SK-N-SH (cell line): ENCODE measurements around the gene BMP6. TPM values are rescaled to one million over a fixed set of nuclear protein-coding genes. Genes with fewer than 3 reads are reported as not detected.

Experiments used
- CTCF ChIA-PET: fragments of 300-600, 350-600 bp; formaldehyde crosslinking; extraction: SDS; loops from one replicate; lab custom pipeline; 2021; lab: Yijun Ruan, JAX
- POLR2A ChIA-PET: fragments of 350-600 bp; sonication (Branson Sonifier 250); formaldehyde crosslinking; extraction: SDS; loops from one replicate; lab custom pipeline; 2020; ENCODE audit warnings: antibody characterized with exemption, inconsistent platforms; lab: Yijun Ruan, JAX
- DNase-seq: peaks from one replicate; pipeline ENCODE4 v3.0.0; 2012
- H2AFZ ChIP-seq: fragments of 200-600 bp; sonication (generic); 2 replicates; pipeline ENCODE4 v1.8.1; 2016; ENCODE audit warnings: antibody characterized with exemption, mild to moderate bottlenecking, low read depth
- H3F3A ChIP-seq: fragments of 200-600 bp; sonication (generic); replicated peaks from 2 replicates; pipeline ENCODE3; 2016; ENCODE audit warnings: antibody characterized with exemption, mild to moderate bottlenecking; ENCODE audit not compliant: insufficient read depth
- H3K27ac ChIP-seq, 2 experiments: fragments of 200-500 bp in 1 of 2; fragments of 200-600 bp in 1 of 2; sonication (Bioruptor generic) in 1 of 2; sonication (generic), shearing (Covaris generic) in 1 of 2; 2 replicates each; pipeline versions ENCODE4 v1.5.1 to v1.6.1; 2014 to 2016; ENCODE audit warnings: low read depth in 2 of 2, inconsistent platforms in 1 of 2, low read length in 1 of 2, mild to moderate bottlenecking in 1 of 2, mixed read lengths in 1 of 2
- H3K27me3 ChIP-seq: fragments of 200-600 bp; sonication (generic), shearing (Covaris generic); 2 replicates; pipeline ENCODE4 v1.6.1; 2016; ENCODE audit warnings: mixed run types; ENCODE audit not compliant: insufficient read depth
- H3K36me3 ChIP-seq, 2 experiments: fragments of 200-500 bp in 1 of 2; fragments of 200-600 bp in 1 of 2; sonication (Bioruptor generic) in 1 of 2; sonication (generic) in 1 of 2; replicated peaks in 1 of 2; 2 replicates each; pipeline versions ENCODE3 to v1.5.1; 2014 to 2016; ENCODE audit warnings: low read length in 1 of 2, mild to moderate bottlenecking in 1 of 2; ENCODE audit not compliant: insufficient read depth in 2 of 2, control insufficient read depth in 1 of 2
- H3K4me1 ChIP-seq, 2 experiments: fragments of 200-500 bp in 1 of 2; fragments of 200-600 bp in 1 of 2; sonication (Bioruptor generic) in 1 of 2; sonication (generic), shearing (Covaris generic) in 1 of 2; 2 replicates each; pipeline versions ENCODE4 v1.5.1 to v1.6.1; 2014 to 2016; ENCODE audit warnings: low read depth in 1 of 2, low read length in 1 of 2, mixed run types in 1 of 2; ENCODE audit not compliant: insufficient read depth in 2 of 2, control insufficient read depth in 1 of 2
- H3K4me2 ChIP-seq: fragments of 200-600 bp; sonication (generic), shearing (Covaris generic); 2 replicates; pipeline ENCODE4 v1.6.1; 2017; ENCODE audit warnings: mixed run types
- H3K4me3 ChIP-seq, 2 experiments: fragments of 200-500 bp in 1 of 2; fragments of 200-600 bp in 1 of 2; sonication (Bioruptor generic) in 1 of 2; sonication (generic), shearing (Covaris generic) in 1 of 2; 2 replicates each; pipeline versions ENCODE4 v1.5.1 to v1.8.1; 2014 to 2016; ENCODE audit warnings: low read depth in 2 of 2, inconsistent platforms in 1 of 2, low read length in 1 of 2, mild to moderate bottlenecking in 1 of 2, mixed read lengths in 1 of 2, moderate library complexity in 1 of 2
- H3K79me2 ChIP-seq: fragments of 200-600 bp; sonication (generic); 2 replicates; pipeline ENCODE4 v1.8.1; 2017; ENCODE audit warnings: mild to moderate bottlenecking; ENCODE audit not compliant: insufficient read depth
- H3K9ac ChIP-seq: fragments of 200-600 bp; sonication (generic); 2 replicates; pipeline ENCODE4 v1.6.1; 2017; ENCODE audit warnings: mixed run types
- H3K9me2 ChIP-seq: fragments of 200-600 bp; sonication (generic); 2 replicates; pipeline ENCODE4 v1.6.1; 2017; ENCODE audit warnings: mixed run types
- H3K9me3 ChIP-seq: fragments of 200-600 bp; sonication (generic); 2 replicates; pipeline ENCODE4 v1.6.1; 2017; ENCODE audit warnings: mixed run types, mild to moderate bottlenecking, moderate library complexity
- H4K20me1 ChIP-seq: fragments of 200-600 bp; sonication (generic); 2 replicates; pipeline ENCODE4 v1.6.1; 2017; ENCODE audit warnings: mild to moderate bottlenecking, mixed run types; ENCODE audit not compliant: insufficient read depth
- CHD2 ChIP-seq: fragments of 150-350 bp; IDR thresholded peaks from 2 replicates; pipeline ENCODE4 v1.6.1; 2018; ENCODE audit warnings: low read length; ENCODE audit not compliant: partially characterized antibody
- CTCF ChIP-seq: fragments of 200-600 bp; sonication (generic); IDR thresholded peaks from 2 replicates; pipeline ENCODE4 v1.6.1; 2017; ENCODE audit warnings: antibody characterized with exemption, mild to moderate bottlenecking, moderate library complexity
- ELF1 ChIP-seq: IDR thresholded peaks from 2 replicates; pipeline ENCODE4 v1.4.0; 2012
- FOSL2 ChIP-seq: IDR thresholded peaks from 2 replicates; pipeline ENCODE4 v1.4.0; 2012; ENCODE audit warnings: low read depth, mild to moderate bottlenecking, moderate library complexity, borderline replicate concordance
- FOXM1 ChIP-seq: IDR thresholded peaks from 2 replicates; pipeline ENCODE4 v1.4.0; 2012; ENCODE audit warnings: low read depth, mild to moderate bottlenecking
- GABPA ChIP-seq: IDR thresholded peaks from 2 replicates; pipeline ENCODE4 v1.4.0; 2012; ENCODE audit warnings: low read depth, mild to moderate bottlenecking
- GATA2 ChIP-seq: sonication (generic); formaldehyde crosslinking; IDR thresholded peaks from 2 replicates; pipeline ENCODE4 v1.5.0; 2020; ENCODE audit warnings: mild to moderate bottlenecking, missing genetic modification reagents
- JUND ChIP-seq: IDR thresholded peaks from 2 replicates; pipeline ENCODE4 v1.4.0; 2012
- NFIC ChIP-seq: IDR thresholded peaks from 2 replicates; pipeline ENCODE4 v1.4.0; 2012; ENCODE audit warnings: borderline replicate concordance
- PBX3 ChIP-seq: IDR thresholded peaks from 2 replicates; pipeline ENCODE4; 2012
- POLR2AphosphoS5 ChIP-seq: IDR thresholded peaks from 2 replicates; pipeline ENCODE4 v1.6.1; 2012; ENCODE audit warnings: low read depth, low read length
- RCOR1 ChIP-seq: fragments of 150-350 bp; IDR thresholded peaks from 2 replicates; pipeline ENCODE4 v1.6.1; 2017; ENCODE audit warnings: antibody characterized with exemption, low read length
- RFX5 ChIP-seq: IDR thresholded peaks from 2 replicates; pipeline ENCODE4 v1.6.1; 2012; ENCODE audit warnings: mild to moderate bottlenecking, improper control_type of control experiment, low read length
- RXRA ChIP-seq: IDR thresholded peaks from 2 replicates; pipeline ENCODE4 v1.4.0; 2012; ENCODE audit warnings: low read depth, mild to moderate bottlenecking, borderline replicate concordance
- SMC3 ChIP-seq: IDR thresholded peaks from 2 replicates; pipeline ENCODE4 v1.6.1; 2012; ENCODE audit warnings: low read depth, low read length, improper control_type of control experiment
- TEAD4 ChIP-seq: IDR thresholded peaks from 2 replicates; pipeline ENCODE4 v1.4.0; 2012; ENCODE audit warnings: mild to moderate bottlenecking, borderline replicate concordance; ENCODE audit not compliant: insufficient read depth
- YY1 ChIP-seq: IDR thresholded peaks from 2 replicates; pipeline ENCODE4 v1.4.0; 2012; ENCODE audit warnings: low read depth, mild to moderate bottlenecking
- ZBTB33 ChIP-seq: IDR thresholded peaks from 2 replicates; pipeline ENCODE4 v1.4.0; 2012; ENCODE audit warnings: low read depth, borderline replicate concordance
- WGBS: methylation state at CpG from one replicate; pipeline ENCODE4 v1.1.6; 2017; ENCODE audit warnings: low lambda C conversion rate; 5-methylcytosine and 5-hydroxymethylcytosine counted together
- polyA plus RNA-seq, 3 experiments: library from polyadenylated mRNA; depleted of rRNA; stranded (reverse); fragments of >200 nt; gene quantifications; 2 replicates each; pipeline ENCODE4 v1.2.3, GENCODE V29; 2012

BMP6 gene
- polyA plus RNA-seq, 1 of the 3 experiments (the other 2 are of a cell fraction): not detected

- no peak overlapping the region for H3K4me3 ChIP-seq
- ChIA-PET POLR2A (no interaction called here), CTCF (interaction anchor here (1.3 kb wide), 1 partner anchor 17 kb away, joined by 3 read pairs; no protein-coding TSS in a partner anchor)
- no peak overlapping the region for H3K27ac ChIP-seq
- no peak for DNase-seq
- H3K27me3 ChIP-seq: peaks cover 32% of the 10 kb centered on the region; the same call in 1 of the 2 replicates
- TF ChIP-seq GATA2 (CRISPR knock-in tag): no peak
- TF ChIP-seq ELF1: no peak
- no peak for TF ChIP-seq RFX5
- TF ChIP-seq CTCF: no peak
- TF ChIP-seq POLR2AphosphoS5: no peak
- TF ChIP-seq GABPA: no peak
- no peak for TF ChIP-seq YY1
- no peak for TF ChIP-seq NFIC
- TF ChIP-seq JUND: no peak
- TF ChIP-seq RXRA: no peak
- no peak for TF ChIP-seq TEAD4
- TF ChIP-seq FOSL2: no peak
- no peak for TF ChIP-seq CHD2
- no peak for TF ChIP-seq SMC3
- no peak for TF ChIP-seq FOXM1
- no peak for TF ChIP-seq ZBTB33
- TF ChIP-seq PBX3: no peak
- no peak for TF ChIP-seq RCOR1
- TF ChIP-seq, all 33 proteins: peak for 0
- H3K4me2 ChIP-seq: no peak overlapping the region
- WGBS: 16% methylated on average over 1 of the region's 1 CpG
- no peaks in the 10 kb centered on the region for H3K36me3 ChIP-seq
- no peaks in the 10 kb centered on the region for H3K79me2 ChIP-seq
- no peaks in the 10 kb centered on the region for H3K4me1 ChIP-seq
- H3K9ac ChIP-seq: no peak overlapping the region
- no peaks in the 10 kb centered on the region for H3K9me2 ChIP-seq
- no peaks in the 10 kb centered on the region for H4K20me1 ChIP-seq
- no peaks in the 10 kb centered on the region for H3F3A ChIP-seq
- H3K9me3 ChIP-seq: no peaks in the 10 kb centered on the region
- H2AFZ ChIP-seq: no peak overlapping the region
Observed at GRCh38 chr6:7813193-7813592, 87.3 kb downstream of the BMP6 start.
